PC-3 (cell line): Measurements from ENCODE around the gene HDAC9. TPM values are rescaled to one million over a fixed set of nuclear protein-coding genes. Genes with fewer than 3 reads are reported as not detected.

Source experiments
- ATAC-seq: fragments of 200-7000 bp; cut with Tn5 transposase; 2 replicates; pipeline ENCODE4 v1.9.1; 2020; ENCODE audit warnings: mild to moderate bottlenecking, moderate library complexity
- BruUV-seq: library from RNA; stranded (reverse); fragments of 400-500 nt; replicated peaks from 2 replicates; lab custom pipeline; 2021; lab: Mats Ljungman, UMichigan
- CTCF ChIA-PET: fragments of 300-600 bp; sonication (Branson Sonifier 250); formaldehyde crosslinking; loops from one replicate; lab custom pipeline; 2022; ENCODE audit warnings: antibody characterized with exemption; lab: Charles Lee
- POLR2A ChIA-PET: fragments of 300-600 bp; sonication (Branson Sonifier 250); formaldehyde crosslinking; loops from one replicate; lab custom pipeline; 2022; ENCODE audit warnings: antibody characterized with exemption; ENCODE audit not compliant: unreplicated experiment; lab: Charles Lee
- DNase-seq: peaks from one replicate; pipeline ENCODE4 v3.0.0-alpha.2; 2015
- H2AFZ ChIP-seq: fragments of 300-600 bp; sonication (generic); 2 replicates; pipeline ENCODE4 v1.6.0; 2016; ENCODE audit warnings: antibody characterized with exemption, low read length
- H3F3A ChIP-seq: fragments of 300-600 bp; sonication (generic); one replicate; pipeline ENCODE4 v1.6.0; 2017; ENCODE audit warnings: antibody characterized with exemption, low read length, control low read depth, mild to moderate bottlenecking; ENCODE audit not compliant: unreplicated experiment
- H3K27ac ChIP-seq: fragments of 300-600 bp; sonication (generic); 2 replicates; pipeline ENCODE4 v1.5.1; 2016; ENCODE audit warnings: mild to moderate bottlenecking, low read length
- H3K27me3 ChIP-seq: fragments of 300-600 bp; sonication (generic); 2 replicates; pipeline ENCODE4 v1.6.1; 2016; ENCODE audit warnings: low read length, mixed read lengths
- H3K36me3 ChIP-seq: fragments of 300-600 bp; sonication (generic); 2 replicates; pipeline ENCODE4 v1.6.1; 2016; ENCODE audit warnings: low read depth, mixed run types, low read length, mixed read lengths
- H3K4me1 ChIP-seq: fragments of 300-600 bp; sonication (generic); 2 replicates; pipeline ENCODE4 v1.5.1; 2016; ENCODE audit warnings: low read length; ENCODE audit not compliant: insufficient read depth
- H3K4me2 ChIP-seq: fragments of 300-600 bp; sonication (generic); 2 replicates; pipeline ENCODE4 v1.6.0; 2016; ENCODE audit warnings: low read length
- H3K4me3 ChIP-seq: fragments of 300-600 bp; sonication (generic); 2 replicates; pipeline ENCODE4 v1.5.1; 2016; ENCODE audit warnings: mild to moderate bottlenecking, low read length, mixed read lengths
- H3K79me2 ChIP-seq: fragments of 300-600 bp; sonication (generic); 2 replicates; pipeline ENCODE4 v1.6.1; 2017; ENCODE audit warnings: low read length, mixed read lengths
- H3K9ac ChIP-seq: fragments of 300-600 bp; sonication (generic); 2 replicates; pipeline ENCODE4 v1.6.0; 2016; ENCODE audit warnings: mild to moderate bottlenecking, low read length
- H3K9me2 ChIP-seq: fragments of 300-600 bp; sonication (generic); replicated peaks from 2 replicates; pipeline ENCODE4 v1.6.1; 2016; ENCODE audit warnings: mixed run types, low read length, mixed read lengths
- H3K9me3 ChIP-seq: fragments of 300-600 bp; sonication (generic); 2 replicates; pipeline ENCODE4 v1.6.1; 2016; ENCODE audit warnings: low read length, mixed read lengths
- H4K20me1 ChIP-seq: fragments of 300-600 bp; sonication (generic); 2 replicates; pipeline ENCODE4 v1.6.1; 2016; ENCODE audit warnings: low read length, mixed read lengths
- CTCF ChIP-seq: fragments of 300-600 bp; sonication (generic); conservative IDR thresholded peaks from 2 replicates; pipeline ENCODE4 v1.5.1; 2017; ENCODE audit warnings: antibody characterized with exemption, low read depth, mild to moderate bottlenecking, low read length
- EZH2 ChIP-seq: fragments of 300-600 bp; sonication (generic); IDR thresholded peaks from one replicate; pipeline ENCODE4 v1.6.1; 2017; ENCODE audit warnings: antibody characterized with exemption, mild to moderate bottlenecking, low read length; ENCODE audit not compliant: unreplicated experiment
- EZH2phosphoT487 ChIP-seq: fragments of 300-600 bp; sonication (generic); IDR thresholded peaks from 2 replicates; pipeline ENCODE4 v1.6.1; 2018; ENCODE audit warnings: mild to moderate bottlenecking, antibody characterized with exemption, low read length, borderline replicate concordance
- intact Hi-C: fragments of 100-400 bp; cut with micrococcal nuclease; formaldehyde crosslinking; loops from 2 replicates; pipeline ENCODE4 v1.9.0; 2023
- total RNA-seq: library from RNA; depleted of rRNA; stranded (reverse); fragments of >200 nt; gene quantifications from 2 replicates; pipeline ENCODE4 v1.2.3, GENCODE V29; 2014

HDAC9 gene
- total RNA-seq, 1 experiment from 2014 or later: 7.8 TPM

- no peaks in the 10 kb centered on the region for H3K79me2 ChIP-seq
- H3K9me3 ChIP-seq: no peaks in the 10 kb centered on the region
- no peak for TF ChIP-seq EZH2
- 0 out of 2 replicates have a peak overlapping the region, but pooled peaks have one; percentile 32 for H2AFZ ChIP-seq
- no peaks in the 10 kb centered on the region for H3F3A ChIP-seq
- intact Hi-C loops: no loop called here
- BruUV-seq: no TSS peak
- ATAC-seq (no peak), DNase-seq (no peak)
- no peaks in the 10 kb centered on the region for H4K20me1 ChIP-seq
- H3K36me3 ChIP-seq: no peaks in the 10 kb centered on the region
- H3K4me3 ChIP-seq: no peak overlapping the region
- CTCF ChIA-PET: no interaction called here
- POLR2A ChIA-PET: no interaction called here
- no peak overlapping the region for H3K27ac ChIP-seq
- H3K9ac ChIP-seq: no peak overlapping the region
- no peaks in the 10 kb centered on the region for H3K27me3 ChIP-seq
- H3K4me1 ChIP-seq: no peaks in the 10 kb centered on the region
- H3K9me2 ChIP-seq: no peaks in the 10 kb centered on the region
- H3K4me2 ChIP-seq: no peak overlapping the region
These were observed 297.5 kb downstream of the HDAC9 start for GRCh38 chr7:18792871-18793595.

GRCh38 chr7:18796216-18796615 lies 300.7 kb downstream of the HDAC9 start:
- Histone ChIP-seq H3K9ac (no peak overlapping the region), H3K36me3 (no peaks in the 10 kb centered on the region), H3K4me1 (no peaks in the 10 kb centered on the region), H3F3A (no peaks in the 10 kb centered on the region), H2AFZ (no peak overlapping the region), H3K4me2 (no peak overlapping the region), H3K9me2 (no peaks in the 10 kb centered on the region), H3K79me2 (no peaks in the 10 kb centered on the region), H3K27ac (no peak overlapping the region), H3K9me3 (no peaks in the 10 kb centered on the region), H3K27me3 (no peaks in the 10 kb centered on the region), H3K4me3 (no peak overlapping the region), H4K20me1 (no peaks in the 10 kb centered on the region)
- intact Hi-C loops: no loop called here
- TF ChIP-seq EZH2phosphoT487: no peak
- TF ChIP-seq CTCF: no peak
- no peak for TF ChIP-seq EZH2
- ATAC-seq (no peak), DNase-seq (no peak)
- no TSS peak for BruUV-seq
- CTCF ChIA-PET: no interaction called here
- POLR2A ChIA-PET: no interaction called here

- no peak overlapping the region for H3K27ac ChIP-seq
- H3K4me1 ChIP-seq: no peaks in the 10 kb centered on the region
- BruUV-seq: no TSS peak
- no peak overlapping the region for H3K4me3 ChIP-seq
- intact Hi-C loops: no loop called here
- H3K36me3 ChIP-seq: no peaks in the 10 kb centered on the region
- H4K20me1 ChIP-seq: no peaks in the 10 kb centered on the region
- no peaks in the 10 kb centered on the region for H3K79me2 ChIP-seq
- no peaks in the 10 kb centered on the region for H3K9me2 ChIP-seq
- H3F3A ChIP-seq: no peaks in the 10 kb centered on the region
- ChIA-PET POLR2A (no interaction called here), CTCF (no interaction called here)
- no peaks in the 10 kb centered on the region for H3K9me3 ChIP-seq
- H3K4me2 ChIP-seq: no peak overlapping the region
- H3K9ac ChIP-seq: no peak overlapping the region
- DNase-seq (no peak), ATAC-seq (no peak)
- no peaks in the 10 kb centered on the region for H3K27me3 ChIP-seq
- TF ChIP-seq CTCF: no peak
- no peak for TF ChIP-seq EZH2phosphoT487
- TF ChIP-seq EZH2: no peak
- H2AFZ ChIP-seq: no peak overlapping the region
These were observed 302.7 kb downstream of the HDAC9 start for GRCh38 chr7:18798088-18798906.
